Transverse colon (tissue), 4 donors: ENCODE measurements around the gene NCK1. TPM values are rescaled to one million over a fixed set of nuclear protein-coding genes. Genes with fewer than 3 reads are reported as not detected.

Experiments used
- DNase-seq: peaks from one replicate; pipeline ENCODE4 v3.0.0-alpha.2; 2019
- H3K27ac ChIP-seq, 4 donors: fragments of 200-600 bp; sonication (generic); 2 replicates each; pipeline ENCODE4 v1.5.1; 2016 to 2018; ENCODE audit warnings: inconsistent platforms in 4 of 4
- H3K27me3 ChIP-seq: fragments of 200-600 bp; sonication (generic); 2 replicates; pipeline ENCODE4 v1.5.1; 2017; ENCODE audit warnings: inconsistent platforms
- H3K36me3 ChIP-seq, 4 donors: fragments of 200-600 bp; sonication (generic); 2 replicates each; pipeline ENCODE4 v1.5.1; 2017 to 2019; ENCODE audit warnings: inconsistent platforms in 4 of 4
- H3K4me1 ChIP-seq, 4 donors: fragments of 200-600 bp; sonication (generic); 2 replicates each; pipeline ENCODE4 v1.5.1; 2017 to 2020; ENCODE audit warnings: inconsistent platforms in 4 of 4
- H3K4me3 ChIP-seq, 4 donors: fragments of 200-600 bp; sonication (generic); 1 replicate in 1 of 4; 2 replicates in 3 of 4; pipeline versions ENCODE4 v1.5.1 to v1.6.1; 2017 to 2019; ENCODE audit warnings: inconsistent platforms in 4 of 4
- H3K9me3 ChIP-seq, 2 donors: fragments of 200-600 bp; sonication (generic); 2 replicates each; pipeline ENCODE4 v1.5.1; 2017 to 2019; ENCODE audit warnings: inconsistent platforms in 2 of 2
- CTCF ChIP-seq, 5 experiments: fragments of 200-600 bp in 3 of 5; fragments of 450-650 bp in 2 of 5; sonication (generic) in 3 of 5; IDR thresholded peaks; 1 replicate in 2 of 5; 2 replicates in 3 of 5; pipeline ENCODE4 v1.5.1; 2016 to 2017; ENCODE audit warnings: antibody characterized with exemption in 5 of 5, inconsistent platforms in 3 of 5, mild to moderate bottlenecking in 2 of 5, moderate library complexity in 1 of 5
- EP300 ChIP-seq: sonication (generic); formaldehyde crosslinking; IDR thresholded peaks from one replicate; pipeline ENCODE4 v1.6.1; 2017; ENCODE audit warnings: antibody characterized with exemption, low read depth
- POLR2A ChIP-seq: fragments of 450-650 bp; IDR thresholded peaks from one replicate; pipeline ENCODE4 v1.6.1; 2016; ENCODE audit warnings: antibody characterized with exemption, mild to moderate bottlenecking, moderate library complexity
- POLR2AphosphoS5 ChIP-seq, 3 donors: sonication (generic); formaldehyde crosslinking; IDR thresholded peaks; one replicate each; pipeline ENCODE4 v1.6.1; 2016; ENCODE audit warnings: antibody characterized with exemption in 3 of 3
- WGBS, 2 donors: methylation state at CpG; one replicate each; pipeline ENCODE4 v1.1.5; 2018; ENCODE audit warnings: low coverage in 1 of 2; 5-methylcytosine and 5-hydroxymethylcytosine counted together
- in situ Hi-C, 4 donors: fragments of 200-750 bp; cut with MboI; loops; one replicate each; pipeline versions ENCODE4 v1.15.0 to v1.15.1; 2017; ENCODE audit warnings: low sequenced_read_pairs in 3 of 4, low pct_ligation_motif_present in 1 of 4, low pct_unique_long_range_greater_than_20kb in 1 of 4
- intact Hi-C: fragments of 100-400 bp; cut with DNase I; formaldehyde crosslinking; loops from one replicate; pipeline ENCODE4 v1.15.1; 2023; ENCODE audit warnings: low total_unique reads
- total RNA-seq, 4 donors: library from RNA; depleted of rRNA; stranded (reverse); fragments of >200 nt; gene quantifications; one replicate each; pipeline ENCODE4 v1.1.0, GENCODE V29; 2016

The NCK1 gene
- total RNA-seq, 4 donors from 2014 or later, result 0.80 to 71.4 (median 45.2) TPM

- Histone ChIP-seq H3K27me3 (no peaks in the 10 kb centered on the region), H3K9me3 (no peaks in the 10 kb centered on the region), H3K4me1 (peaks cover 2 to 34% (median 9%) of the 10 kb centered on the region in 4 donors), H3K4me3 (no peak overlapping the region), H3K27ac (no peak overlapping the region), H3K36me3 (no peaks in the 10 kb centered on the region)
- in situ Hi-C loops, result no loop called here
- intact Hi-C loops, result no loop called here
- no peak for DNase-seq
- WGBS, 2 donors, result 90 to 93% methylated on average over 3 of the region's 3 CpGs
- TF ChIP-seq POLR2AphosphoS5 (IDR thresholded peaks at IDR 0.05) (no peak), CTCF (IDR thresholded peaks at IDR 0.05) (no peak), EP300 (no peak), POLR2A (no peak)
These were observed 52.7 kb downstream of the NCK1 start for GRCh38 chr3:136914739-136915138.

GRCh38 chr3:136916223-136916622, 54.2 kb downstream of the NCK1 start:
- no peak for DNase-seq
- no peak overlapping the region for H3K4me3 ChIP-seq
- in situ Hi-C loops (no loop called here), intact Hi-C loops (no loop called here)
- H3K9me3 ChIP-seq, result no peaks in the 10 kb centered on the region
- H3K36me3 ChIP-seq, result no peaks in the 10 kb centered on the region
- no peak overlapping the region for H3K27ac ChIP-seq
- no peaks in the 10 kb centered on the region for H3K27me3 ChIP-seq
- TF ChIP-seq POLR2A (no peak), POLR2AphosphoS5 (IDR thresholded peaks at IDR 0.05) (no peak), EP300 (no peak), CTCF (IDR thresholded peaks at IDR 0.05) (no peak)
- WGBS, 2 donors, result 91 to 100% methylated on average over 1 of the region's 1 CpG
- H3K4me1 ChIP-seq, result peaks cover 0 to 34% (median 9%) of the 10 kb centered on the region in 4 donors

GRCh38 chr3:136919799-136920580, 58.0 kb downstream of the NCK1 start:
- DNase-seq, result no peak
- intact Hi-C loops (no loop called here), in situ Hi-C loops (no loop called here)
- WGBS, 2 donors, result 30 to 54% methylated on average over 1 of the region's 1 CpG
- Histone ChIP-seq H3K36me3 (no peaks in the 10 kb centered on the region), H3K4me1 (peaks cover 0 to 34% (median 9%) of the 10 kb centered on the region in 4 donors), H3K27me3 (no peaks in the 10 kb centered on the region), H3K4me3 (no peak overlapping the region), H3K9me3 (no peaks in the 10 kb centered on the region), H3K27ac (peak overlapping the region in 2 of 4 donors; percentile 0 to 5)
- TF ChIP-seq CTCF (IDR thresholded peaks at IDR 0.05) (no peak), EP300 (no peak), POLR2AphosphoS5 (IDR thresholded peaks at IDR 0.05) (no peak), POLR2A (no peak)

- peaks cover 0 to 41% (median 9%) of the 10 kb centered on the region in 4 donors for H3K4me1 ChIP-seq
- intact Hi-C loops (no loop called here), in situ Hi-C loops (no loop called here)
- no peak overlapping the region for H3K4me3 ChIP-seq
- TF ChIP-seq POLR2A, result no peak
- no peaks in the 10 kb centered on the region for H3K9me3 ChIP-seq
- WGBS, 2 donors, result 77 to 90% methylated on average over 4 of the region's 4 CpGs
- peak overlapping the region in 1 of 4 donors; percentile 21 for H3K27ac ChIP-seq
- H3K36me3 ChIP-seq, result no peaks in the 10 kb centered on the region
- DNase-seq, result no peak
- no peaks in the 10 kb centered on the region for H3K27me3 ChIP-seq
These were observed 59.0 kb downstream of the NCK1 start for GRCh38 chr3:136920904-136921611.
